ENCODE results near the gene CES5A.

DNA sequence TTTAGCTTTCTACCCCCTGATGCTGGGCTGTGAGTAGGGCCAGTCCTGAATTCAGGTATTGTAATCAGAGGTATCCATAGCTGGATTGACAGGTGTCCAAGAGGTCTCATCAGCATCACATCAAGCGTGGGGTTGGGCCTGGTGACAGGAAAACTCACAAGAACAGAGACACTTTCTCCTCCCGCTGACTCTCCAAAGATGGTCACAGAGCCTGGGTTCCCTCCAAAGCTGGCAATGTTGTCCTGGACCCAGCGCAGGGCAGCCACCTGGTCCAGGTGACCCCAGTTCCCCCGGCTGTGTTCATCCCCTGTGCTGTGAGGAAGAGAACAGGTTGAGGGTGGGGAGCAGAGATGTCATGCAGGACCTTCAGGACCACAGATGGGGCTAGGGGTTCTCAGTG lies 54.0 kb downstream of the CES5A start:
- TF ChIP-seq, protein P1, sequence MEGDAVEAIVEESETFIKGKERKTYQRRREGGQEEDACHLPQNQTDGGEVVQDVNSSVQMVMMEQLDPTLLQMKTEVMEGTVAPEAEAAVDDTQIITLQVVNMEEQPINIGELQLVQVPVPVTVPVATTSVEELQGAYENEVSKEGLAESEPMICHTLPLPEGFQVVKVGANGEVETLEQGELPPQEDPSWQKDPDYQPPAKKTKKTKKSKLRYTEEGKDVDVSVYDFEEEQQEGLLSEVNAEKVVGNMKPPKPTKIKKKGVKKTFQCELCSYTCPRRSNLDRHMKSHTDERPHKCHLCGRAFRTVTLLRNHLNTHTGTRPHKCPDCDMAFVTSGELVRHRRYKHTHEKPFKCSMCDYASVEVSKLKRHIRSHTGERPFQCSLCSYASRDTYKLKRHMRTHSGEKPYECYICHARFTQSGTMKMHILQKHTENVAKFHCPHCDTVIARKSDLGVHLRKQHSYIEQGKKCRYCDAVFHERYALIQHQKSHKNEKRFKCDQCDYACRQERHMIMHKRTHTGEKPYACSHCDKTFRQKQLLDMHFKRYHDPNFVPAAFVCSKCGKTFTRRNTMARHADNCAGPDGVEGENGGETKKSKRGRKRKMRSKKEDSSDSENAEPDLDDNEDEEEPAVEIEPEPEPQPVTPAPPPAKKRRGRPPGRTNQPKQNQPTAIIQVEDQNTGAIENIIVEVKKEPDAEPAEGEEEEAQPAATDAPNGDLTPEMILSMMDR (IDR thresholded peaks at IDR 0.05; ENCODE audit: low read depth, low read length) = no peak
- TF ChIP-seq EZH2phosphoT487 (IDR thresholded peaks at IDR 0.05; ENCODE audit: low read depth) = no peak
